SK-N-SH (cell line): ENCODE data around the gene MAST1. TPM values are rescaled to one million over a fixed set of nuclear protein-coding genes. Genes with fewer than 3 reads are reported as not detected.
A peak's percentile ranks its signal among the peaks of the same experiment; 100 is the strongest.

Experiments
- CTCF ChIA-PET: fragments of 300-600, 350-600 bp; formaldehyde crosslinking; extraction: SDS; loops from one replicate; lab custom pipeline; 2021; lab: Yijun Ruan, JAX
- POLR2A ChIA-PET: fragments of 350-600 bp; sonication (Branson Sonifier 250); formaldehyde crosslinking; extraction: SDS; loops from one replicate; lab custom pipeline; 2020; ENCODE audit warnings: antibody characterized with exemption, inconsistent platforms; lab: Yijun Ruan, JAX
- DNase-seq: peaks from one replicate; pipeline ENCODE4 v3.0.0; 2012
- H2AFZ ChIP-seq: fragments of 200-600 bp; sonication (generic); 2 replicates; pipeline ENCODE4 v1.8.1; 2016; ENCODE audit warnings: antibody characterized with exemption, mild to moderate bottlenecking, low read depth
- H3F3A ChIP-seq: fragments of 200-600 bp; sonication (generic); replicated peaks from 2 replicates; pipeline ENCODE3; 2016; ENCODE audit warnings: antibody characterized with exemption, mild to moderate bottlenecking; ENCODE audit not compliant: insufficient read depth
- H3K27ac ChIP-seq, 2 experiments: fragments of 200-500 bp in 1 of 2; fragments of 200-600 bp in 1 of 2; sonication (Bioruptor generic) in 1 of 2; sonication (generic), shearing (Covaris generic) in 1 of 2; 2 replicates each; pipeline versions ENCODE4 v1.5.1 to v1.6.1; 2014 to 2016; ENCODE audit warnings: low read depth in 2 of 2, inconsistent platforms in 1 of 2, low read length in 1 of 2, mild to moderate bottlenecking in 1 of 2, mixed read lengths in 1 of 2
- H3K27me3 ChIP-seq: fragments of 200-600 bp; sonication (generic), shearing (Covaris generic); 2 replicates; pipeline ENCODE4 v1.6.1; 2016; ENCODE audit warnings: mixed run types; ENCODE audit not compliant: insufficient read depth
- H3K36me3 ChIP-seq, 2 experiments: fragments of 200-500 bp in 1 of 2; fragments of 200-600 bp in 1 of 2; sonication (Bioruptor generic) in 1 of 2; sonication (generic) in 1 of 2; replicated peaks in 1 of 2; 2 replicates each; pipeline versions ENCODE3 to v1.5.1; 2014 to 2016; ENCODE audit warnings: low read length in 1 of 2, mild to moderate bottlenecking in 1 of 2; ENCODE audit not compliant: insufficient read depth in 2 of 2, control insufficient read depth in 1 of 2
- H3K4me1 ChIP-seq, 2 experiments: fragments of 200-500 bp in 1 of 2; fragments of 200-600 bp in 1 of 2; sonication (Bioruptor generic) in 1 of 2; sonication (generic), shearing (Covaris generic) in 1 of 2; 2 replicates each; pipeline versions ENCODE4 v1.5.1 to v1.6.1; 2014 to 2016; ENCODE audit warnings: low read depth in 1 of 2, low read length in 1 of 2, mixed run types in 1 of 2; ENCODE audit not compliant: insufficient read depth in 2 of 2, control insufficient read depth in 1 of 2
- H3K4me2 ChIP-seq: fragments of 200-600 bp; sonication (generic), shearing (Covaris generic); 2 replicates; pipeline ENCODE4 v1.6.1; 2017; ENCODE audit warnings: mixed run types
- H3K4me3 ChIP-seq, 2 experiments: fragments of 200-500 bp in 1 of 2; fragments of 200-600 bp in 1 of 2; sonication (Bioruptor generic) in 1 of 2; sonication (generic), shearing (Covaris generic) in 1 of 2; 2 replicates each; pipeline versions ENCODE4 v1.5.1 to v1.8.1; 2014 to 2016; ENCODE audit warnings: low read depth in 2 of 2, inconsistent platforms in 1 of 2, low read length in 1 of 2, mild to moderate bottlenecking in 1 of 2, mixed read lengths in 1 of 2, moderate library complexity in 1 of 2
- H3K79me2 ChIP-seq: fragments of 200-600 bp; sonication (generic); 2 replicates; pipeline ENCODE4 v1.8.1; 2017; ENCODE audit warnings: mild to moderate bottlenecking; ENCODE audit not compliant: insufficient read depth
- H3K9ac ChIP-seq: fragments of 200-600 bp; sonication (generic); 2 replicates; pipeline ENCODE4 v1.6.1; 2017; ENCODE audit warnings: mixed run types
- H3K9me2 ChIP-seq: fragments of 200-600 bp; sonication (generic); 2 replicates; pipeline ENCODE4 v1.6.1; 2017; ENCODE audit warnings: mixed run types
- H3K9me3 ChIP-seq: fragments of 200-600 bp; sonication (generic); 2 replicates; pipeline ENCODE4 v1.6.1; 2017; ENCODE audit warnings: mixed run types, mild to moderate bottlenecking, moderate library complexity
- H4K20me1 ChIP-seq: fragments of 200-600 bp; sonication (generic); 2 replicates; pipeline ENCODE4 v1.6.1; 2017; ENCODE audit warnings: mild to moderate bottlenecking, mixed run types; ENCODE audit not compliant: insufficient read depth
- EP300 ChIP-seq, 2 experiments: IDR thresholded peaks; 2 replicates each; pipeline versions ENCODE4 v1.4.0 to v1.6.1; 2012; ENCODE audit warnings: borderline replicate concordance in 1 of 2, low read depth in 1 of 2, low read length in 1 of 2
- FOSL2 ChIP-seq: IDR thresholded peaks from 2 replicates; pipeline ENCODE4 v1.4.0; 2012; ENCODE audit warnings: low read depth, mild to moderate bottlenecking, moderate library complexity, borderline replicate concordance
- FOXJ3 ChIP-seq: sonication (generic); formaldehyde crosslinking; IDR thresholded peaks from 2 replicates; pipeline ENCODE4 v1.5.1; 2020; ENCODE audit warnings: mild to moderate bottlenecking, missing genetic modification reagents
- GATA2 ChIP-seq: sonication (generic); formaldehyde crosslinking; IDR thresholded peaks from 2 replicates; pipeline ENCODE4 v1.5.0; 2020; ENCODE audit warnings: mild to moderate bottlenecking, missing genetic modification reagents
- IRF3 ChIP-seq: fragments of 150-350 bp; IDR thresholded peaks from 2 replicates; pipeline ENCODE4 v1.6.1; 2016; ENCODE audit warnings: mild to moderate bottlenecking, low read depth, low read length
- NRF1 ChIP-seq: IDR thresholded peaks from 2 replicates; pipeline ENCODE4 v1.6.1; 2012; ENCODE audit warnings: low read depth, mild to moderate bottlenecking, low read length
- REST ChIP-seq: IDR thresholded peaks from 2 replicates; pipeline ENCODE4 v1.6.1; 2012; ENCODE audit warnings: mild to moderate bottlenecking, low read depth, low read length, moderate library complexity
- SIN3A ChIP-seq: IDR thresholded peaks from 2 replicates; pipeline ENCODE4 v1.6.1; 2012; ENCODE audit warnings: low read depth, mild to moderate bottlenecking, low read length, moderate library complexity, borderline replicate concordance
- SMC3 ChIP-seq: IDR thresholded peaks from 2 replicates; pipeline ENCODE4 v1.6.1; 2012; ENCODE audit warnings: low read depth, low read length, improper control_type of control experiment
- TEAD4 ChIP-seq: IDR thresholded peaks from 2 replicates; pipeline ENCODE4 v1.4.0; 2012; ENCODE audit warnings: mild to moderate bottlenecking, borderline replicate concordance; ENCODE audit not compliant: insufficient read depth
- USF1 ChIP-seq: IDR thresholded peaks from 2 replicates; pipeline ENCODE4 v1.4.0; 2012; ENCODE audit warnings: low read depth, borderline replicate concordance
- WGBS: methylation state at CpG from one replicate; pipeline ENCODE4 v1.1.6; 2017; ENCODE audit warnings: low lambda C conversion rate; 5-methylcytosine and 5-hydroxymethylcytosine counted together
- polyA plus RNA-seq, 3 experiments: library from polyadenylated mRNA; depleted of rRNA; stranded (reverse); fragments of >200 nt; gene quantifications; 2 replicates each; pipeline ENCODE4 v1.2.3, GENCODE V29; 2012

MAST1 gene
- polyA plus RNA-seq, 1 of the 3 experiments (the other 2 are of a cell fraction): 9.7 TPM

DNA sequence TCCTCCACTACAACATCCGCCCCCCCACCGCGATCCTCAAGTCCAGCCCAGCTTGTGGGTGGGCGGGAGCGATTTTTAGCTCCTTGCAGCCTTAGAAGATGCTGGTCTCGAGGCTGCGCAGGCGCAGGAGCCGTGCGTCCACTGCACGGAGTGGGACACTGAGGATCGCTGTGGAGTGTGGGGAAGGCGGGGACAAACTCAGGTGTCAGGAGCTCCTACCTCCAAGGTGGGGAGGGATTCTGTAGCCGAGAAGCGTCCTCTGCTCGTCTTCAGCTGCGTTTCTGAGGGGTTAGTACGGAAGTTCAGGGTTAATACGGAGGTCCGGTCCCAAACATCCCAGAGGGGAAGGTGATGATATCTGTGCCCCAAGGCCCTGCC lies 3.8 kb upstream of the MAST1 start, which contains the start of gene RTBDN:
Gene RTBDN (minus strand): TSS at position 14 of the 378 bp plus-strand sequence. CDS start 4,600 bp downstream, outside the sequence.
- H3K27ac ChIP-seq: peak within 1 kb of the TSS in 1 of 2 experiments; percentile 67; a peak in 2 of 4 replicates
- peak within 1 kb of the TSS; percentile 76 for H2AFZ ChIP-seq
- H3K27me3 ChIP-seq: no peaks in the 10 kb centered on the region
- H3K79me2 ChIP-seq: no peaks in the 10 kb centered on the region
- no peaks in the 10 kb centered on the region for H3K36me3 ChIP-seq
- H3K4me1 ChIP-seq: peaks cover 5 to 43% of the 10 kb centered on the region in 2 experiments; a peak in 2 of 4 replicates
- ChIA-PET POLR2A (interaction anchor here (1.2 kb wide), 1 partner anchor 103 kb away, joined by 4 read pairs; the partner anchor contains the start of gene CALR), CTCF (interaction anchor here (0.8 to 1.5 kb wide), 6 partner anchors 28 to 131 kb away, joined by 3 to 4 read pairs (median 3); partner anchors contain the start of gene RNASEH2A)
- no peak for TF ChIP-seq SMC3
- peak; percentile 39 for TF ChIP-seq NRF1
- DNase-seq: no peak
- H3F3A ChIP-seq: peaks cover 27% of the 10 kb centered on the region
- WGBS: 30% methylated on average over 18 of the region's 20 CpGs
- H3K9ac ChIP-seq: peak within 1 kb of the TSS; percentile 62
- no peaks in the 10 kb centered on the region for H4K20me1 ChIP-seq
- H3K9me2 ChIP-seq: no peaks in the 10 kb centered on the region
- peak within 1 kb of the TSS; percentile 67 to 73 for H3K4me3 ChIP-seq
- H3K4me2 ChIP-seq: peak within 1 kb of the TSS; percentile 94
- H3K9me3 ChIP-seq: no peaks in the 10 kb centered on the region

DNA sequence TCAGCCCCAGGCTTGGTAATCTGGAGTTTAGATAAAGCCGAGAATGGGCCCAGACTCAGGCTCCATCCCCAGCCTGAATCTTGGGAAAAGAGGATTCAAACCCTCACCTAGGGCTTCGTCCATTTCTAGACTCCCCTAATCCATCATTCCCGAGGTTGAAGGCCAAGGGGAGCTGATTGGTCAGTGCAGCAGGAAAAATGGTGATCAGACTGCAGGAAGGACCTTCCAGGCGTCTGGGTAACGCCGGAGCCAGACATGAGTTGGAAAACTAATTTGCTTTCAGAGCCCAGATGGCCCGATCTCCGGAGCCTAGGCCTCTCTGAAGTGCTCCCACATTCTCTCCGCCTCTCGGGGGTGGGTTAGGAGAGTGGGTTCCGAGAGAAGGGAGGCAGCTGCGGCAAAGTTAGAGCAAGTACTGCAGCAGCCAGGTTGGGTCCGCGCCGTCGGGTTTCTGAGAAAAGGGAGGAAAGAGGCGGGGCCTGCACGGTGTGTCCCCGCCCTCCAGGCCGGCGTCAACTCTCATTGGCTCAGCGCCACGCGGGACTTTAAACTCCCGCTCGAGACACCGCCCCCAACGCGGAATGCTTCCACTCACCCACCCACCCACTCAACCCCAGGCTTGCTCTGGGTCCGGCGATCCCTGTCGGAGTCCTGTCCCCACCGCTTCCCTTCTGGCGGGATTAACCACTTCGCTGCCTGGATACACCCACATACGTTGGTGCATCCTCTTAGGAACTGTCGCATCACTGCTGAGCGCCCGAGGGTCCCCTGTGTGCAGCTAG lies 3.1 kb upstream of the MAST1 start:
- Histone ChIP-seq H3K4me3 (peak overlapping the region in 1 of 2 experiments; percentile 17; a peak in 1 of 4 replicates), H3K9me3 (no peaks in the 10 kb centered on the region), H2AFZ (no peak overlapping the region), H3K4me2 (no peak overlapping the region; the same call in 1 of the 2 replicates), H3K4me1 (peaks cover 5 to 46% of the 10 kb centered on the region in 2 experiments; a peak in 2 of 4 replicates), H4K20me1 (no peaks in the 10 kb centered on the region), H3K27me3 (no peaks in the 10 kb centered on the region), H3K79me2 (no peaks in the 10 kb centered on the region), H3K9ac (no peak overlapping the region), H3K9me2 (no peaks in the 10 kb centered on the region), H3K36me3 (no peaks in the 10 kb centered on the region), H3K27ac (peak overlapping the region in 1 of 2 experiments; percentile 43; a peak in 2 of 4 replicates), H3F3A (peaks cover 33% of the 10 kb centered on the region)
- CTCF ChIA-PET: interaction anchor here (0.6 to 1.5 kb wide), 5 partner anchors 29 to 130 kb away, joined by 3 to 4 read pairs (median 3); partner anchors contain the start of gene RNASEH2A
- DNase-seq: peak; percentile 85
- TF ChIP-seq EP300 (IDR thresholded peaks at IDR 0.05; ENCODE audit: borderline replicate concordance in 1 of 2, low read depth in 1 of 2, low read length in 1 of 2) (no peak), GATA2 (CRISPR knock-in tag) (no peak), SMC3 (no peak), FOXJ3 (CRISPR knock-in tag) (no peak), SIN3A (no peak), TEAD4 (no peak), IRF3 (no peak), REST (no peak), USF1 (no peak), FOSL2 (no peak)
- POLR2A ChIA-PET: interaction anchor here (1.2 kb wide), 1 partner anchor 103 kb away, joined by 4 read pairs; the partner anchor contains the start of gene CALR
- 21% methylated on average over 22 of the region's 39 CpGs for WGBS
